HCT116 (cell line): ENCODE data around the gene ROBO1. TPM values are rescaled to one million over a fixed set of nuclear protein-coding genes. Genes with fewer than 3 reads are reported as not detected.

Source experiments
- ATAC-seq: fragments of 200-7000 bp; cut with Tn5 transposase; 2 replicates; pipeline ENCODE4 v1.9.1; 2020; ENCODE audit warnings: mild to moderate bottlenecking, moderate library complexity
- BruUV-seq: library from RNA; stranded (reverse); fragments of 400-500 nt; replicated peaks from 2 replicates; lab custom pipeline; 2021; lab: Mats Ljungman, UMichigan
- CTCF ChIA-PET: fragments of 300-600 bp; sonication (Branson Sonifier 250); formaldehyde crosslinking; loops from one replicate; lab custom pipeline; 2021; ENCODE audit warnings: antibody characterized with exemption; lab: Charles Lee
- POLR2A ChIA-PET: fragments of 300-600, 350-600 bp; sonication (Branson Sonifier 250); formaldehyde crosslinking; loops from one replicate; lab custom pipeline; 2021; ENCODE audit warnings: antibody characterized with exemption; lab: Charles Lee
- RAD21 ChIA-PET, 2 experiments: fragments of 300-600 bp; sonication (Branson Sonifier 250); formaldehyde crosslinking; loops; one replicate each; lab custom pipeline; 2023; ENCODE audit warnings: low total read pairs in 2 of 2; ENCODE audit not compliant: uncharacterized antibody in 2 of 2, unreplicated experiment in 2 of 2, low non-redundant PET in 1 of 2; lab: Charles Lee
- DNase-seq: peaks from one replicate; pipeline ENCODE4 v3.0.0-alpha.2; 2010; ENCODE audit warnings: low read depth, low spot score
- H2AFZ ChIP-seq: fragments of 200-600 bp; shearing (Covaris generic), sonication (generic); 2 replicates; pipeline ENCODE4 v1.6.1; 2017; ENCODE audit warnings: low read depth, mixed run types, mixed read lengths, antibody characterized with exemption, low read length; ENCODE audit not compliant: poor library complexity, severe bottlenecking
- H3K27ac ChIP-seq: 2 replicates; pipeline ENCODE4 v1.5.1; 2012; ENCODE audit warnings: low read depth, low read length
- H3K27me3 ChIP-seq: fragments of 200-600 bp; sonication (generic); 2 replicates; pipeline ENCODE4 v1.6.1; 2016; ENCODE audit warnings: mixed run types, low read length, mixed read lengths; ENCODE audit not compliant: insufficient read depth
- H3K36me3 ChIP-seq, 2 experiments: fragments of 200-500 bp in 1 of 2; fragments of 200-600 bp in 1 of 2; sonication (Bioruptor generic) in 1 of 2; sonication (generic) in 1 of 2; 2 replicates each; pipeline versions ENCODE4 v1.5.1 to v1.6.1; 2014 to 2016; ENCODE audit warnings: low read length in 2 of 2, inconsistent platforms in 1 of 2, mixed read lengths in 1 of 2, mixed run types in 1 of 2; ENCODE audit not compliant: insufficient read depth in 2 of 2, control insufficient read depth in 1 of 2
- H3K4me1 ChIP-seq, 2 experiments: fragments of 200-600 bp in 1 of 2; sonication (generic) in 1 of 2; 2 replicates each; pipeline versions ENCODE4 v1.5.1 to v1.6.1; 2012 to 2017; ENCODE audit warnings: low read length in 2 of 2, inconsistent platforms in 1 of 2, mild to moderate bottlenecking in 1 of 2, mixed read lengths in 1 of 2, mixed run types in 1 of 2, moderate library complexity in 1 of 2; ENCODE audit not compliant: insufficient read depth in 2 of 2, control insufficient read depth in 1 of 2
- H3K4me2 ChIP-seq: fragments of 200-600 bp; sonication (generic); 2 replicates; pipeline ENCODE4 v1.6.1; 2017; ENCODE audit warnings: mixed run types, low read length, mixed read lengths
- H3K4me3 ChIP-seq, 2 experiments: fragments of 200-600 bp in 1 of 2; sonication (generic) in 1 of 2; replicated peaks in 1 of 2; 2 replicates each; pipeline ENCODE4 v1.5.1; 2011 to 2016; ENCODE audit warnings: low read length in 2 of 2, control low read depth in 1 of 2, low read depth in 1 of 2, mild to moderate bottlenecking in 1 of 2, mixed read lengths in 1 of 2, mixed run types in 1 of 2
- H3K79me2 ChIP-seq: fragments of 200-600 bp; sonication (generic); 2 replicates; pipeline ENCODE4 v1.6.1; 2017; ENCODE audit warnings: mild to moderate bottlenecking, mixed run types, low read length, moderate library complexity, mixed read lengths; ENCODE audit not compliant: insufficient read depth
- H3K9ac ChIP-seq: fragments of 200-600 bp; sonication (generic); 2 replicates; pipeline ENCODE4 v1.6.1; 2016; ENCODE audit warnings: low read length, mixed read lengths
- H3K9me2 ChIP-seq: fragments of 200-600 bp; sonication (generic), shearing (Covaris generic); 2 replicates; pipeline ENCODE4 v1.6.1; 2017; ENCODE audit warnings: mixed run types, mild to moderate bottlenecking, moderate library complexity; ENCODE audit not compliant: insufficient read depth
- H3K9me3 ChIP-seq, 2 experiments: fragments of 200-500 bp in 1 of 2; fragments of 200-600 bp in 1 of 2; sonication (Bioruptor generic) in 1 of 2; sonication (generic) in 1 of 2; 2 replicates each; pipeline ENCODE4 v1.6.1; 2014 to 2017; ENCODE audit warnings: low read length in 2 of 2, mixed read lengths in 2 of 2, inconsistent platforms in 1 of 2, low read depth in 1 of 2, mild to moderate bottlenecking in 1 of 2, mixed run types in 1 of 2, moderate library complexity in 1 of 2; ENCODE audit not compliant: control insufficient read depth in 1 of 2, insufficient read depth in 1 of 2
- H4K20me1 ChIP-seq: fragments of 200-600 bp; sonication (generic), shearing (Covaris generic); 2 replicates; pipeline ENCODE4 v1.6.1; 2017; ENCODE audit warnings: mixed run types, mild to moderate bottlenecking, moderate library complexity; ENCODE audit not compliant: insufficient read depth
- CBX3 ChIP-seq: IDR thresholded peaks from 2 replicates; pipeline ENCODE4 v1.6.1; 2012; ENCODE audit warnings: low read depth
- CEBPB ChIP-seq: IDR thresholded peaks from 2 replicates; pipeline ENCODE4 v1.6.1; 2012; ENCODE audit warnings: low read depth
- CTCF ChIP-seq, 3 experiments: fragments of 200-600 bp in 1 of 3; sonication (generic) in 1 of 3; IDR thresholded peaks in 2 of 3; conservative IDR thresholded peaks in 1 of 3; 2 replicates each; pipeline ENCODE4 v1.5.1; 2012 to 2017; ENCODE audit warnings: low read depth in 2 of 3, low read length in 2 of 3, antibody characterized with exemption in 1 of 3, borderline replicate concordance in 1 of 3, control low read depth in 1 of 3, mild to moderate bottlenecking in 1 of 3, mixed read lengths in 1 of 3, mixed run types in 1 of 3, moderate library complexity in 1 of 3; ENCODE audit not compliant: insufficient read depth in 1 of 3
- EZH2 ChIP-seq: fragments of 200-600 bp; sonication (generic); IDR thresholded peaks from 2 replicates; pipeline ENCODE4 v1.6.1; 2017; ENCODE audit warnings: antibody characterized with exemption, mixed run types
- FOSL1 ChIP-seq: IDR thresholded peaks from 2 replicates; pipeline ENCODE4 v1.6.1; 2012; ENCODE audit warnings: low read depth
- JUND ChIP-seq: IDR thresholded peaks from 2 replicates; pipeline ENCODE4 v1.6.1; 2012
- POLR2A ChIP-seq: IDR thresholded peaks from 2 replicates; pipeline ENCODE4 v1.7.0; 2011; ENCODE audit warnings: borderline replicate concordance; ENCODE audit not compliant: insufficient read depth, insufficient read length; ENCODE audit errors: extremely low read depth
- POLR2AphosphoS5 ChIP-seq: IDR thresholded peaks from 2 replicates; pipeline ENCODE4 v1.6.1; 2011; ENCODE audit warnings: mild to moderate bottlenecking, low read depth, low read length, moderate library complexity
- RAD21 ChIP-seq: IDR thresholded peaks from 2 replicates; pipeline ENCODE4 v1.6.1; 2012; ENCODE audit warnings: low read depth, mild to moderate bottlenecking
- REST ChIP-seq: IDR thresholded peaks from 2 replicates; pipeline ENCODE4 v1.6.1; 2012; ENCODE audit warnings: low read depth
- SRF ChIP-seq: IDR thresholded peaks from 2 replicates; pipeline ENCODE4 v1.6.1; 2012; ENCODE audit warnings: low read depth
- TCF7L2 ChIP-seq: IDR thresholded peaks from 2 replicates; pipeline ENCODE4 v1.7.0; 2011; ENCODE audit warnings: borderline replicate concordance, inconsistent platforms; ENCODE audit not compliant: insufficient read depth, insufficient read length; ENCODE audit errors: extremely low read depth
- YY1 ChIP-seq: IDR thresholded peaks from 2 replicates; pipeline ENCODE4 v1.6.1; 2011; ENCODE audit warnings: low read length, low read depth, moderate library complexity, mild to moderate bottlenecking; ENCODE audit not compliant: insufficient replicate concordance; ENCODE audit errors: extremely low read depth
- ZBTB33 ChIP-seq: IDR thresholded peaks from 2 replicates; pipeline ENCODE4 v1.6.1; 2011; ENCODE audit warnings: mild to moderate bottlenecking, low read length, moderate library complexity; ENCODE audit not compliant: insufficient replicate concordance; ENCODE audit errors: extremely low read depth
- ZFX ChIP-seq: fragments of 450-650 bp; IDR thresholded peaks from 2 replicates; pipeline ENCODE4 v1.6.1; 2017
- ZNF274 ChIP-seq: fragments of 200-500 bp; sonication (Bioruptor generic); IDR thresholded peaks from 2 replicates; pipeline ENCODE4 v1.6.1; 2014; ENCODE audit warnings: mild to moderate bottlenecking, low read depth, low read length, inconsistent platforms
- intact Hi-C: fragments of 100-400 bp; cut with micrococcal nuclease; formaldehyde crosslinking; loops from 2 replicates; pipeline ENCODE4 v1.10.0; 2022
- total RNA-seq: library from RNA; stranded (reverse); gene quantifications from one replicate; pipeline ENCODE4 v1.2.1, GENCODE V29; 2021; ENCODE audit not compliant: unreplicated experiment

The ROBO1 gene
- total RNA-seq, 1 experiment from 2014 or later = 0.27 TPM

- peaks cover 3 to 14% of the 10 kb centered on the region in 2 experiments; a peak in 2 of 4 replicates for H3K9me3 ChIP-seq
- H3K36me3 ChIP-seq = no peaks in the 10 kb centered on the region
- no peak overlapping the region for H3K4me3 ChIP-seq
- DNase-seq = no peak
- ATAC-seq = no peak
- RAD21 ChIA-PET = no interaction called here
- intact Hi-C loops = no loop called here
- no peaks in the 10 kb centered on the region for H3K27me3 ChIP-seq
- H2AFZ ChIP-seq = no peak overlapping the region
- H3K79me2 ChIP-seq = no peaks in the 10 kb centered on the region
- H3K27ac ChIP-seq = no peak overlapping the region
- H3K4me2 ChIP-seq = no peak overlapping the region
- no peaks in the 10 kb centered on the region for H4K20me1 ChIP-seq
- BruUV-seq = no TSS peak
- no peak for TF ChIP-seq ZBTB33
- no peak for TF ChIP-seq POLR2AphosphoS5
- TF ChIP-seq ZNF274 = no peak
- TF ChIP-seq EZH2 = no peak
- no peak for TF ChIP-seq CBX3
- TF ChIP-seq TCF7L2 = no peak
- no peak for TF ChIP-seq RAD21
- no peak for TF ChIP-seq ZFX
- TF ChIP-seq CEBPB = no peak
- TF ChIP-seq YY1 = no peak
- TF ChIP-seq JUND = no peak
- no peak for TF ChIP-seq FOSL1
- TF ChIP-seq CTCF (IDR thresholded peaks at IDR 0.05 in 2 of 3, conservative IDR thresholded peaks at IDR 0.05 in 1 of 3; ENCODE audit: borderline replicate concordance in 1 of 3, insufficient read depth in 1 of 3, low read depth in 2 of 3, low read length in 2 of 3) = no peak
- no peak for TF ChIP-seq REST
- no peak for TF ChIP-seq POLR2A
- TF ChIP-seq SRF = no peak
- H3K9ac ChIP-seq = no peak overlapping the region
- no peaks in the 10 kb centered on the region for H3K9me2 ChIP-seq
- POLR2A ChIA-PET = no interaction called here
- CTCF ChIA-PET = no interaction called here
- no peaks in the 10 kb centered on the region for H3K4me1 ChIP-seq
Observed at GRCh38 chr3:78697426-78697825, 1070.4 kb downstream of the ROBO1 start.
